ENCODE data around the gene PAK3. TPM values are rescaled to one million over a fixed set of nuclear protein-coding genes. Genes with fewer than 3 reads are reported as not detected.

The PAK3 gene
- total and polyA plus RNA-seq, 9 of the 15 experiments (the other 6 are each of a cell fraction or from before 2014, with no cell fraction given) = not detected

- CTCF ChIA-PET (ENCODE audit: low intra/inter-chr PET ratio) = no interaction called here
- H3K9ac ChIP-seq (ENCODE audit: insufficient read depth in 1 of 2, low read depth in 2 of 2, low read length in 2 of 2) = no peak overlapping the region
- intact Hi-C loops (cut with micrococcal nuclease) (no loop called here), in situ Hi-C loops (cut with MboI) (no loop called here)
- no peak overlapping the region for H3K4me2 ChIP-seq (ENCODE audit: insufficient read depth, low read length)
- no peaks in the 10 kb centered on the region for H4K20me1 ChIP-seq (replicated peaks; ENCODE audit: control insufficient read depth, insufficient read depth, low read length)
- TF ChIP-seq BCLAF1 (IDR thresholded peaks at IDR 0.05; ENCODE audit: borderline replicate concordance in 1 of 2, control insufficient read depth in 1 of 2, low read depth in 2 of 2, low read length in 1 of 2) = no peak
- no peak for TF ChIP-seq E2F4 (CRISPR knock-in tag; IDR thresholded peaks at IDR 0.05; ENCODE audit: low read depth)
- TF ChIP-seq ZNF778 (CRISPR knock-in tag; IDR thresholded peaks at IDR 0.05) = no peak
- TF ChIP-seq L3MBTL2 (IDR thresholded peaks at IDR 0.05) = no peak
- FAIRE-seq = no peak
- no peak for ATAC-seq
- BruUV-seq (replicated peaks) = no TSS peak
- H3K27ac ChIP-seq (ENCODE audit: extremely low read depth, low read depth, low read length) = no peak overlapping the region
- no peak overlapping the region for H3K4me3 ChIP-seq
- POLR2A ChIA-PET = no interaction called here
- no peak for DNase-seq (ENCODE audit: extremely low read depth in 1 of 4, low spot score in 3 of 4)
- H3K36me3 ChIP-seq (ENCODE audit: control insufficient read depth, insufficient read depth, low read length) = no peaks in the 10 kb centered on the region
- no peaks in the 10 kb centered on the region for H3K79me2 ChIP-seq (ENCODE audit: control insufficient read depth, insufficient read depth, low read length)
- no peak overlapping the region for H2AFZ ChIP-seq (ENCODE audit: low read depth, low read length)
- H3K9me1 ChIP-seq (ENCODE audit: control insufficient read depth, insufficient read depth, low read length) = no peaks in the 10 kb centered on the region
- WGBS (ENCODE audit: insufficient coverage, low coverage, missing lambda C conversion rate) = 0% methylated on average over 2 of the region's 2 CpGs
- no peaks in the 10 kb centered on the region for H3K9me3 ChIP-seq (replicated peaks; ENCODE audit: control insufficient read depth, insufficient read depth, low read depth, low read length)
- H3K27me3 ChIP-seq (ENCODE audit: control insufficient read depth in 2 of 2, insufficient read depth in 2 of 2, low read length in 2 of 2) = no peaks in the 10 kb centered on the region
- H3K4me1 ChIP-seq (replicated peaks in 1 of 2; ENCODE audit: control insufficient read depth in 2 of 2, insufficient read depth in 2 of 2, low read length in 2 of 2) = no peaks in the 10 kb centered on the region
Measured at GRCh38 chrX:111123606-111124179, 27.7 kb downstream of the PAK3 start.
